Activated T-cell treated with anti-CD3 and anti-CD28 coated beads, Interleukin-2, amount 50 U/mL, for 24 hours (primary cell): ENCODE results near the gene TTC8.
"Not testable (repeated sequence)": the region's sequence is repeated elsewhere in the genome, so short reads cannot be mapped to it uniquely, and the experiment has no call there.

ENCODE experiments used
- DNase-seq: peaks from one replicate; pipeline ENCODE4 v3.0.0-alpha.2; 2020
- H3K27ac Mint-ChIP-seq: 2 replicates; pipeline ENCODE4 v1.8.0; 2020; ENCODE audit warnings: mild to moderate bottlenecking, mixed read lengths
- H3K27me3 Mint-ChIP-seq: 2 replicates; pipeline ENCODE4 v1.8.0; 2020; ENCODE audit warnings: mixed read lengths
- H3K36me3 Mint-ChIP-seq: 2 replicates; pipeline ENCODE4 v1.8.0; 2020; ENCODE audit warnings: low read depth, mixed read lengths
- H3K4me1 Mint-ChIP-seq: 2 replicates; pipeline ENCODE4 v1.8.0; 2020; ENCODE audit warnings: low read depth, mixed read lengths
- H3K4me3 Mint-ChIP-seq: 2 replicates; pipeline ENCODE4 v1.8.0; 2020; ENCODE audit warnings: mild to moderate bottlenecking, moderate library complexity, mixed read lengths
- H3K9me3 Mint-ChIP-seq: 2 replicates; pipeline ENCODE4 v1.8.0; 2020; ENCODE audit warnings: mixed read lengths

The TTC8 gene

DNA sequence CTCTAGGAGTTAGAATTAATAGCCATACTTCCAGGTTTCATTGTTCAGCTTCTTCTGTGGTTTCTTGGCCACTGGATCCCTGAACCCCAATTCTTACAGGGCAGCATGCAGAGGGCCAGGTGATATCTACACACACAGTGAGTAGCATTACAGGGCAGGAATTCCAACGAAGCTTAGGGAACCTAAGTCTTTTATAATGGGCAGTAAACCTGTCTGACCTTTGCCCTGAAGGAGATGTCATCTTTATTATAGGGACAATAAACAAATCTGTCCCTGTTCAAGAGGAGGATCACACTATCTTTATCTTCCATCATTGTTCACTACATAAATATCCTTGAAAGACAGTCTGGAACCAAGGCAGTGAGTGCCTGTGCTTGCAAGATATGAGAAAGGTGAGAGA lies 20.0 kb upstream of the TTC8 start:
- peaks cover 6% of the 10 kb centered on the region for H3K9me3 Mint-ChIP-seq
- H3K4me3 Mint-ChIP-seq: no peak overlapping the region
- peaks cover 57% of the 10 kb centered on the region for H3K27me3 Mint-ChIP-seq
- H3K4me1 Mint-ChIP-seq: no peaks in the 10 kb centered on the region
- no peaks in the 10 kb centered on the region for H3K36me3 Mint-ChIP-seq
- DNase-seq: no peak
- H3K27ac Mint-ChIP-seq: no peak overlapping the region

DNA sequence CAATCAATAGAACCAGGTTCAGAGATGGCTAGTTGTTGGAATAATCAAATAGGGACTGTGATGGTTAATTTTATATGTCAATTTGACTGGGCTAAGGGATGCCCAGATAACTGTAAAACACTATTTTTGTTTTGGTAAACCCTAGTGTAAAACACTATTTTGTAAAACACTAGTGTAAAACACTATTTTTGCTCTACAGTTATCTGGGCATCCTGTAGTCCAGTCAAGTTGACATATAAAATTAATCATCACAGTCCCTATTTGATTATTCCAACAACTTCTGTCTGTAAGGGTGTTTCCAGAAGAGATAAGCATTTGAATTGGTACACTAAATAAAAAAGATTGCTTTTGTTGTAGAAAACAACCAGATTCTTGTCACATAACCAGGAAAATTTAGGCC lies 16.1 kb upstream of the TTC8 start:
- Mint-ChIP-seq H3K4me3 (no peak overlapping the region), H3K36me3 (no peaks in the 10 kb centered on the region), H3K4me1 (no peaks in the 10 kb centered on the region), H3K27me3 (peaks cover 30% of the 10 kb centered on the region), H3K9me3 (peaks cover 6% of the 10 kb centered on the region), H3K27ac (no peak overlapping the region)
- DNase-seq: no peak

DNA sequence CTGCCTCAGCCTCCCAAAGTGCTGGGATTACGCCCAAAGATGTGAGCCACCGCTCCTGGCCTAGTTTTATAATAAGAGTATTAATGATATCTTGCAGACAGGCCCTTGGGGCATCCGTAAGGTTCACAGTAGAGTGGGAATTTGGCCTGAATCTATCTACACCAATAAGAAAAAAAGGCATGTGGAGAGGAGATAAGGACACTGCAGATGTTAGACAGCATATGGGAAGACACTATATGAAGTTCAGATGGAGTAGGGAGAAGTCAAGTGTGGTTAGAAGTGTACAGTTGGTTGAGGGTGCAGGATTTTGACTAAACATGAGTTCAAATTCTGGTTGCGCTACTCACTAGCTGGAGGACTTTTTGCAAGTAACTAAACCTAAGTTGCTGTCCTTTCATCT lies 8.5 kb upstream of the TTC8 start:
- no peaks in the 10 kb centered on the region for H3K36me3 Mint-ChIP-seq
- no peaks in the 10 kb centered on the region for H3K9me3 Mint-ChIP-seq
- H3K27me3 Mint-ChIP-seq: peaks cover 30% of the 10 kb centered on the region
- H3K27ac Mint-ChIP-seq: no peak overlapping the region
- no peaks in the 10 kb centered on the region for H3K4me1 Mint-ChIP-seq
- no peak overlapping the region for H3K4me3 Mint-ChIP-seq
- DNase-seq: no peak

DNA sequence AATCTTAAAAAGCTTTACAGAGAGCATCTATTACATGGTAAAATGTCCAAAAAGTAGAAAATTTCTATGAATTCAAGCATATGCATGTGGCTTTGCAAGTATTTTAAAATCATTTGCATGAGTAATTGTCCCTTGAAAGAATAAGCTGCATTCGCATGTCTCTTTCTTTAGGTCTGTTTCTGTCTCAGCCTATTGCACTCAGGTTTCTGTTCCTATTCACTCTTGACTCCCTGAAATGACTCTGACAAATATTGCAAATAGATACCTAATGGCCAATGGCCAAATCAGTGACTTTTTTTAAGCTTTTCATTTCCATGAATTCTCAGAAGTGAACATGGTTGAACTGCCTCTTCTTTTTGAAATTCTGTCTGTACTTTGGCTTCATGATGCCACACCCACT lies 6.4 kb upstream of the TTC8 start:
- H3K27ac Mint-ChIP-seq: no peak overlapping the region
- no peak overlapping the region for H3K4me3 Mint-ChIP-seq
- DNase-seq: no peak
- H3K4me1 Mint-ChIP-seq: no peaks in the 10 kb centered on the region
- peaks cover 30% of the 10 kb centered on the region for H3K27me3 Mint-ChIP-seq
- H3K36me3 Mint-ChIP-seq: no peaks in the 10 kb centered on the region
- H3K9me3 Mint-ChIP-seq: no peaks in the 10 kb centered on the region

DNA sequence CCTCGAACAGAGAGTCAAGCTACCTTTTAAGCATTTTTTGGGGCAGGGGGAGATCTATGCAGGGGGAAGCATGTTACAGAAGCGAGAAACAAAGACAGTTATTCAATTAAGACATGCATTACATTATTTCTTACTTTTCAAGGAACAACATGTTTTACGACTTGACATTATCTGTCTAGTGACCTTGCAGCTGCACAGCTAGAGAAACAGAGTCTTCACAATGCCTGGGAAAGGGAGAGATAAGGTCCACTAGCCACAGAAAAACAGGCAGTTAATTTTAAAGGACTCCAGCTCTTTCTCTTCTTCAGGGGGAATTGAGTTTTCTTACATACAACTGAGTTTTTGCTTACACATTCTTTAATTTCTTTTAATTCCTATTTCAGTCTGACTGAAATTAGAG lies 4.8 kb upstream of the TTC8 start:
- not testable (repeated sequence) for H3K4me3 Mint-ChIP-seq, H3K4me1 Mint-ChIP-seq, DNase-seq, H3K36me3 Mint-ChIP-seq, H3K9me3 Mint-ChIP-seq, H3K27ac Mint-ChIP-seq
- peaks cover 30% of the 10 kb centered on the region for H3K27me3 Mint-ChIP-seq

DNA sequence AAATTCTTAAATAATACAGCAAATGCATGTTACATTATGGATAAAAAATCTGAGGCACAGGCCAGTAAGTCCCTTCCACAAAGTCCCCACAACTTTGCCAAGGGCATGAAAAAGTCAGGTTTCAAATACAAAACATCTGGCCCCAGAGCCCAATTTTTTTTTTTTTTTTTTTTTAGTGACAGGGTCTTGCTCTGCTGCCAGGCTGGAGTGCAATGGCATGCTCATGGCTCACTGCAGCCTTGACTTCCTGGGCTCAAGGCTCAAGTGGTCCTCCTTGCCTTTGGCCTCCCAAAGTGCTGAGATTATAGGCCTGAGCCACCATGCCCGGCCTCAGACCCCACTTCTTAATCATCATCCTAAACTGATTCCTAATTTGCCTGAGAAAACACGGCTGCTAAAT lies 3.1 kb upstream of the TTC8 start:
- no peak for DNase-seq
- no peak overlapping the region for H3K4me3 Mint-ChIP-seq
- H3K27ac Mint-ChIP-seq: no peak overlapping the region
- peaks cover 10% of the 10 kb centered on the region for H3K4me1 Mint-ChIP-seq
- no peaks in the 10 kb centered on the region for H3K36me3 Mint-ChIP-seq
- H3K27me3 Mint-ChIP-seq: peaks cover 25% of the 10 kb centered on the region
- no peaks in the 10 kb centered on the region for H3K9me3 Mint-ChIP-seq

DNA sequence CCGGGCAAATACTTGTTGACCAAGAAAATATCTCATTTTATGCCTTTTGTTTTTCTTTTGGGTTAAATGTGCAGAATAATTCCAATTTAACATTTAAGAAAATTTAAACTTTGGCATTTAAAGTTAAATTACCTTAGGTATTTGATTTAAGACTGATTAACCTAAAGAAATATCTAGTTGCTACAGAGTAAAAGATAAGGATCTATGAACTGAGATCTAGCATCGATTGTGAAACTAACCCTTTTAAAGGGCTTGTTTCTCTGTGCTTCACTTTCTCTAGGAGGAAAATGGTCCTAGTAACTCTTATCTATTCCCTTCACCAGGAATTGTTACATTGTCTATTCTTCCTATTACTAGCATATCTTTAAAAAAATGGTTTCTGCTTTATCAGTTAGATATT lies 2.6 kb upstream of the TTC8 start:
- H3K9me3 Mint-ChIP-seq: no peaks in the 10 kb centered on the region
- H3K27me3 Mint-ChIP-seq: peaks cover 25% of the 10 kb centered on the region
- peaks cover 10% of the 10 kb centered on the region for H3K4me1 Mint-ChIP-seq
- no peaks in the 10 kb centered on the region for H3K36me3 Mint-ChIP-seq
- no peak for DNase-seq
- H3K27ac Mint-ChIP-seq: no peak overlapping the region
- no peak overlapping the region for H3K4me3 Mint-ChIP-seq

DNA sequence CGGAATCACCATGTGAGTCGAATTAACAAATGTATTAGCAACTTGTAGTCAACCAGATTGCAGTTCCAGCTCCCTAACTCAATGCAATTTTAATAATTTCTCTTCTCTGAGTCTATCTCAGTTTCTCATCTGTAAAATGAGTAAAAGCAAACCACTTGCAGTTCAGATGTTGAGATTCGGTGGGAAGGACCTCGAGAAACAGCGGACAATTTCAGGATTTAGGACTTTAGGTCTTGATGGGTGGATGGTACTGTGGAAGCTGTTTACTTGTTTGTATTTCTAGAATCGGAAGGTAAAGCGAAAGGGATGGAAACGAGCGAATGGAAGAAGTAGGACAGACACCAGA lies 510 bp upstream of the TTC8 start:
- peaks cover 10% of the 10 kb centered on the region for H3K4me1 Mint-ChIP-seq
- H3K27me3 Mint-ChIP-seq: peaks cover 8% of the 10 kb centered on the region
- peak overlapping the region; percentile 99 for H3K27ac Mint-ChIP-seq
- DNase-seq: no peak
- H3K36me3 Mint-ChIP-seq: no peaks in the 10 kb centered on the region
- no peaks in the 10 kb centered on the region for H3K9me3 Mint-ChIP-seq
- H3K4me3 Mint-ChIP-seq: peak overlapping the region; percentile 78

DNA sequence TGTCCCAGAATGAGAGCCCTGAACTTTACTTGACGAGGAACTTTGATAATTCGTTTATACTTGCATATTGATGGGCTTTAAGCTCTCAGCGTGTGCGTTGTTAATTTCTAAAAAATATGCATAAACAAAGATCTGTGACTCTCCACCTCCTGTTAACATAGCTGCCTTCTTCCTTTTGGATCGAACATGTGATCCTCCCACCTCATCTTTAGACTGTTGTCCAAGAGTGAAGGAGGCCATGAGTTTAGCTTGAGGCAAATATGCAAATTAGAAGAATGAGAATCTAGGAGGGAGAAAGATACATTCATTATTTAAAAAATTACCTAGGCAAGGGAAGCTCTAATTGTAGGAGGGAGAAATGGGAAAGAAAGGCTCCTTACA lies 617 bp downstream of the TTC8 start:
- peak overlapping the region; percentile 78 for H3K4me3 Mint-ChIP-seq
- no peak for DNase-seq
- H3K27ac Mint-ChIP-seq: peak overlapping the region; percentile 26
- no peaks in the 10 kb centered on the region for H3K27me3 Mint-ChIP-seq
- H3K4me1 Mint-ChIP-seq: peaks cover 10% of the 10 kb centered on the region
- no peaks in the 10 kb centered on the region for H3K36me3 Mint-ChIP-seq
- H3K9me3 Mint-ChIP-seq: no peaks in the 10 kb centered on the region

DNA sequence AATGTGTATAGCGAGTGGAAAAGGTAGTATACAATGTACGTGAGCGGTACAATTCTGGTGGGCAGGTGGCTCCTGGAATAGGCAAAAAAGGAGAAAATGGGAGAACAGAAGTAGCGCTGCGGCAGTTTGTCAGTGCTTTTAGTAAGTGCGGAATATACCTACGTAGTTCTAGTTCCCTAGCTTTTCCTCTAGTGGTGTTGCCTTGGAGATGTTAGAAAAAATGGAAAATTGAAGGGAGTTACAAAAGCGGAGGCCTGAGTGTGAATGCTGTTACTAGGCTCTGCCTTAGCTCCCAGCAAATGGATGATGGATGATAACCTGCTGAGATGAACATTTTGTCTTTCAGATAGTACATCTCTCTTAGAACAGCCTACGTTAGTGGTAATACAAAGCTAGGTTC lies 1.1 kb downstream of the TTC8 start:
- Mint-ChIP-seq H3K4me3 (peak overlapping the region; percentile 78), H3K4me1 (peaks cover 10% of the 10 kb centered on the region), H3K27ac (no peak overlapping the region)

DNA sequence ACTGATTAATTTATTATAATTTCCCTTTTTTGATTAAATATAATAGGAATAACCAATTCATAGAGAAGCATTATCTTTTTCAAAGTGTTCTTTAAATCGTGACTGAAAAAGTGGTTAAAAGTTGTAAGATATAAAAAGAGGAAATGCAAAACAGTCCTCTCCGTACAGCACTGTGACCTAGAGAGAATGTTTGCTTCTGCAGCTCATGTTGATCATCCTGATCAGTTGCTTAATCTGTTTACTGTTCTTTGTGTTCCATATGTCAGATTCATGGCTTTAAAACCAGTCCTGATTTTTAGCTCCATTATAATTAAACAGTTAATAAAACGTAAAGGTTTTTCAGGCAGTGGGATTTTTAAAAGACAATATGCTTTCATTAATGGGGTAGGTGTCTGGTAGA lies 4.7 kb downstream of the TTC8 start:
- peaks cover 13% of the 10 kb centered on the region for H3K4me1 Mint-ChIP-seq
- no peaks in the 10 kb centered on the region for H3K36me3 Mint-ChIP-seq
- no peak overlapping the region for H3K27ac Mint-ChIP-seq
- no peak for DNase-seq
- H3K9me3 Mint-ChIP-seq: no peaks in the 10 kb centered on the region
- H3K4me3 Mint-ChIP-seq: no peak overlapping the region
- H3K27me3 Mint-ChIP-seq: peaks cover 3% of the 10 kb centered on the region

More for the DNA sequence above, 1.1 kb downstream of the TTC8 start:
- Mint-ChIP-seq H3K36me3 (no peaks in the 10 kb centered on the region), H3K9me3 (no peaks in the 10 kb centered on the region), H3K27me3 (no peaks in the 10 kb centered on the region)
- DNase-seq: no peak

DNA sequence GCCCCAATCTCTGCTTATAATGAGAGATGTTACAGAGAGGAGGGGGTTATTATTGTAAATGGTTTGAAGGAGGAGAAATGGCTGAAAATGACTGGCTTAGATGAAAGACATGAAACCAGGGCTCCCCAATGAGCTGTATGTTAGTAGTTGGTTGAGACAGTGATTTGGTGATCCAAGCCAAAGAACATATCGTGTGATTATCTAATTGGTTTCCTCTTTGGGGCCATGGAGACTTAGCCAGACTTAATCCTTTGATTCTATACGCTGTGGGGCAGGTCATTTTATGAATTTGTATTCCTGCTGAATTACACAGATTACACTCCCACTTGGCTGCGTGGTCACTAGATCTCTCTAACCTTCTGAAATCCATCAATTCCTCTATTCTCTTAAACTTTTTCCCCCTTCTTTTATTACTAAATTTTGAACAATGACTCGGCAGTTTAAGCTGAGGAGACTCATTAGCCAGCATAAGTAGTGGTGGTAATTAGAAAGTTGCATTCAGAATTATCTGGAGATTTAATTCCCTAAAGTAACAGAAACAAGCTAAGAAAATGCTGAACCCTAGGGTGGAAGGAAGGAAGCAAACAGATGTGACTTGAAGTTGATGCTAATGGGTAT lies 5.3 kb downstream of the TTC8 start:
- Mint-ChIP-seq H3K27ac (no peak overlapping the region), H3K4me1 (peaks cover 13% of the 10 kb centered on the region), H3K4me3 (no peak overlapping the region), H3K27me3 (peaks cover 3% of the 10 kb centered on the region), H3K9me3 (no peaks in the 10 kb centered on the region), H3K36me3 (no peaks in the 10 kb centered on the region)
- no peak for DNase-seq

DNA sequence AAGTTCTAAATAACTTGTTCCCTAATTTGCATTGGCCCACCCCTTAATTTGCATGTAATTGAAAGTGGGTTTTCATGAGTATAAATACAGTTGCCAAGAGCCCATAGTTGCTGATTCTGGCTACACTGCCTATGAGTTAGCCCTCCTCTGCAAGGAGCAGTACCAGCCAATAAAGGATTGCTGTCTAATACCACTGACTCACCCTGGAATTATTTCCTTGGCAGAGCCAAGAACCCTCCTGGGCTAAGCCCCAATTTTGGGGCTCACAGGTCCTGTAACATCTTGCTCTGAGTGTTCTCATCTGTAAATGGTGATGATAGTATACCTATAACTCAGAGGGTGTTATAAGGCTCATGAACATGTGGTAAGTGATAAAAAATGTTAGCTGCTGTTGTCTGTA lies 6.8 kb downstream of the TTC8 start:
- H3K27me3 Mint-ChIP-seq: peaks cover 3% of the 10 kb centered on the region
- DNase-seq: no peak
- H3K36me3 Mint-ChIP-seq: no peaks in the 10 kb centered on the region
- peaks cover 6% of the 10 kb centered on the region for H3K4me1 Mint-ChIP-seq
- H3K27ac Mint-ChIP-seq: no peak overlapping the region
- no peak overlapping the region for H3K4me3 Mint-ChIP-seq
- no peaks in the 10 kb centered on the region for H3K9me3 Mint-ChIP-seq

DNA sequence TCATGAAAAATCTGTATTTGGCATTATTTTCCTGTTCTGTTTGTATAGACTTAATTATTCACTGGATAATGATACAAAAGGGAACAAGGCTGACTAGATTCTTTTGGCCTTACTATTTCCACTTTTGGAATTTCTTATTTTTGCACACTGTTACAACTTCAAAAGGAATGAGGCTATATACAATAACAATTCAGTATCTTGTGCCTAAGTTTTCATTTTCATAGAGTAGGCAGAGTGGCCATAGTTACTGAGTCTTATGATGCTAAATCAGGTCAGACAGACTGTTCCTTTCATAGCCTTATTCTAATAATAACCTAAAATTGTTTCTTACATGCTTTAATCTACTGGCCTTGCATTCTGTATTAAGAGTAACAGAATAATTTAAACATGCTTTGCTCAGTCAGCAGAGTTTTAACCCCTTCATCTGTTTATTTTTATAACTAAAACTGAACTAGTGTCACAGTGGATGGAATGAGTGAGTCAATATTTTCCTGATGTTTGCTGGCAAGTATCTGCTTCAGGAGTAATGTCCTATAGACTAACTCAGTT lies 10.5 kb downstream of the TTC8 start:
- Mint-ChIP-seq H3K4me3 (no peak overlapping the region), H3K27ac (no peak overlapping the region), H3K27me3 (peaks cover 7% of the 10 kb centered on the region), H3K9me3 (no peaks in the 10 kb centered on the region), H3K4me1 (peaks cover 6% of the 10 kb centered on the region), H3K36me3 (no peaks in the 10 kb centered on the region)
- no peak for DNase-seq

DNA sequence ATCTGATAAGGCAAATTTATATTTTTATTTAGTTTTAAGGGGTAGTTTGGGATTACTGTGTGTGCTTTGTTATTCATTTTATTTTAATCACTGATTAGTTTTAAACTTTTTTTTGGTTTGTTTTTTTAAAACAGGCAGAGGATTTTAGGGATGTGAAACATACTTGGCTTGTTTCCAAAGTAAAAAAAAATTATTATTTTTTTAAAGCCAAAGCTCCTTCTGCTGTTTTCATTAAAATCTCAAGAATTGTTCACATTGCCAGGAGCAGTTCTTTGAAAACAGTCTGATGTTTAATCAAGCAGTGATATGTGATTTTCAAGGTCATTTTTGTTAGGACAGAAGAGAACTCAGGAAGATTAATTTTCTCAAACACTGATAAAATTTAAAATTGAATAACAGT lies 11.2 kb downstream of the TTC8 start:
- Mint-ChIP-seq H3K27me3 (peaks cover 7% of the 10 kb centered on the region), H3K27ac (no peak overlapping the region), H3K4me1 (peaks cover 6% of the 10 kb centered on the region), H3K9me3 (no peaks in the 10 kb centered on the region), H3K36me3 (no peaks in the 10 kb centered on the region), H3K4me3 (no peak overlapping the region)
- DNase-seq: no peak

DNA sequence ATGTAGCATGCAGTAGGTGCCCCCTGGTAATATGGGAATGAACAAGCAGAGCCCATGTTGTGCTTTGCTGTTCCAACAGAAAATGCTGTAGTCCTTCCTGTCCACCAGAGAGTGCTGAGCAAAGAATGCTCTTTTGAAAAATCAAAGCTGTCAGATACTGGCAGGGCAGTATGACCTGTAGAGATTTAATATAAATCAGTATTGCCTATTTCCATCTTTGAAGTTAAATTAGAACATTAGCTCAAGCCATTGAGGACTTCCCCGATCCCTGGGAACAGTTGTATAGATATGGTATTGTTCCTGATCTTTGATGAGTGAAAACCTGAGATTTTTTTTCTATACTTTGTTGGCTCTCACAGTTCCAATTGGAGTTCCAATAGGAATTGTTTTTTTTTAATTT lies 13.0 kb downstream of the TTC8 start:
- Mint-ChIP-seq H3K36me3 (no peaks in the 10 kb centered on the region), H3K4me1 (no peaks in the 10 kb centered on the region), H3K27ac (no peak overlapping the region), H3K27me3 (peaks cover 7% of the 10 kb centered on the region), H3K4me3 (no peak overlapping the region), H3K9me3 (no peaks in the 10 kb centered on the region)
- DNase-seq: no peak
